K562 (cell line): ENCODE data around the gene KIF20B. TPM values are rescaled to one million over a fixed set of nuclear protein-coding genes. Genes with fewer than 3 reads are reported as not detected.

Experiments used
- ATAC-seq: fragments of 200-7000 bp; cut with Tn5 transposase; 3 replicates; pipeline ENCODE4 v1.9.1; 2020; ENCODE audit warnings: moderate library complexity
- BruUV-seq: library from RNA; stranded (reverse); fragments of 400-500 nt; replicated peaks from 2 replicates; lab custom pipeline; 2021; lab: Mats Ljungman, UMichigan
- CTCF ChIA-PET: fragments of 300-600 bp; formaldehyde crosslinking; extraction: SDS; loops from one replicate; lab custom pipeline; 2021; ENCODE audit warnings: low intra/inter-chr PET ratio; lab: Yijun Ruan, JAX
- POLR2A ChIA-PET: fragments of 300-600, 350-650 bp; sonication (Branson Sonifier 250); formaldehyde crosslinking; extraction: SDS; loops from one replicate; lab custom pipeline; 2021; ENCODE audit warnings: antibody characterized with exemption, inconsistent platforms; lab: Yijun Ruan, JAX
- DNase-seq, 4 experiments: peaks; one replicate each; pipeline versions ENCODE4 v3.0.0 to v3.0.0-alpha.2; 2011 to 2018; ENCODE audit warnings: low spot score in 3 of 4, mixed read lengths in 3 of 4; ENCODE audit errors: extremely low read depth in 1 of 4
- FAIRE-seq: peaks from 2 replicates; lab custom pipeline; 2011; peaks lifted over from hg19 to GRCh38; lab: Jason Lieb, UNC
- H2AFZ ChIP-seq: 2 replicates; pipeline ENCODE4 v1.6.0; 2011; ENCODE audit warnings: low read depth, low read length, control low read depth, inconsistent platforms
- H3K27ac ChIP-seq: fragments of 200-600 bp; 3 replicates; pipeline ENCODE4 v1.8.0; 2011; ENCODE audit warnings: low read depth, mild to moderate bottlenecking, control low read depth, inconsistent platforms, low read length, moderate library complexity, mixed read lengths; ENCODE audit errors: extremely low read depth
- H3K27me3 ChIP-seq, 2 experiments: fragments of 300-600 bp in 1 of 2; 2 replicates in 1 of 2; 3 replicates in 1 of 2; pipeline versions ENCODE4 v1.6.0 to v1.8.0; 2011; ENCODE audit warnings: inconsistent platforms in 2 of 2, low read length in 2 of 2, mild to moderate bottlenecking in 1 of 2, mixed read lengths in 1 of 2, moderate library complexity in 1 of 2; ENCODE audit not compliant: control insufficient read depth in 2 of 2, insufficient read depth in 2 of 2
- H3K36me3 ChIP-seq: fragments of 300-600 bp; 3 replicates; pipeline ENCODE4 v1.8.0; 2011; ENCODE audit warnings: mild to moderate bottlenecking, low read length, inconsistent platforms; ENCODE audit not compliant: control insufficient read depth, insufficient read depth
- H3K4me1 ChIP-seq, 2 experiments: fragments of 200-600 bp in 1 of 2; replicated peaks in 1 of 2; 2 replicates in 1 of 2; 3 replicates in 1 of 2; pipeline versions ENCODE4 v1.5.1 to v1.8.0; 2011; ENCODE audit warnings: inconsistent platforms in 2 of 2, low read length in 2 of 2, mild to moderate bottlenecking in 1 of 2, mixed read lengths in 1 of 2, moderate library complexity in 1 of 2; ENCODE audit not compliant: control insufficient read depth in 2 of 2, insufficient read depth in 2 of 2
- H3K4me2 ChIP-seq: 2 replicates; pipeline ENCODE4 v1.6.1; 2011; ENCODE audit warnings: low read length, control low read depth, inconsistent platforms, mixed read lengths; ENCODE audit not compliant: insufficient read depth
- H3K4me3 ChIP-seq: fragments of 200-600 bp; sonication (generic), shearing (Covaris generic); 2 replicates; pipeline ENCODE4 v1.5.1; 2016; ENCODE audit warnings: control low read depth, inconsistent platforms
- H3K79me2 ChIP-seq: fragments of 200-600 bp; 3 replicates; pipeline ENCODE4 v1.8.0; 2011; ENCODE audit warnings: low read length, inconsistent platforms; ENCODE audit not compliant: control insufficient read depth, insufficient read depth
- H3K9ac ChIP-seq, 2 experiments: 2 replicates each; pipeline versions ENCODE4 v1.6.0 to v1.6.1; 2011; ENCODE audit warnings: low read depth in 2 of 2, low read length in 2 of 2, control low read depth in 1 of 2, inconsistent platforms in 1 of 2, mild to moderate bottlenecking in 1 of 2, mixed read lengths in 1 of 2; ENCODE audit not compliant: insufficient read depth in 1 of 2
- H3K9me1 ChIP-seq: one replicate; pipeline ENCODE4 v1.6.0; 2011; ENCODE audit warnings: inconsistent platforms, mild to moderate bottlenecking, low read length, moderate library complexity; ENCODE audit not compliant: control insufficient read depth, insufficient read depth
- H3K9me3 ChIP-seq: replicated peaks from 2 replicates; pipeline ENCODE4 v1.5.1; 2011; ENCODE audit warnings: low read depth, low read length, inconsistent platforms; ENCODE audit not compliant: control insufficient read depth, insufficient read depth
- H4K20me1 ChIP-seq: replicated peaks from 2 replicates; pipeline ENCODE4 v1.6.1; 2011; ENCODE audit warnings: low read length, inconsistent platforms, mixed read lengths; ENCODE audit not compliant: control insufficient read depth, insufficient read depth
- DEAF1 ChIP-seq: fragments of 450-650 bp; formaldehyde crosslinking; IDR thresholded peaks from 2 replicates; pipeline ENCODE4 v1.4.0; 2020; ENCODE audit warnings: mild to moderate bottlenecking, moderate library complexity
- EZH2 ChIP-seq: IDR thresholded peaks from 2 replicates; pipeline ENCODE4 v1.6.1; 2012; ENCODE audit warnings: low read depth, mild to moderate bottlenecking, inconsistent platforms, low read length, borderline replicate concordance
- HNRNPL ChIP-seq: fragments of 200-400 bp; formaldehyde crosslinking; IDR thresholded peaks from 2 replicates; pipeline ENCODE4 v1.6.1; 2017; ENCODE audit warnings: low read depth, mild to moderate bottlenecking, low read length
- KDM2B ChIP-seq: fragments of 250-450 bp; sonication (Bioruptor Pico); IDR thresholded peaks from 2 replicates; pipeline ENCODE4 v1.8.0; 2021; ENCODE audit warnings: mild to moderate bottlenecking, moderate library complexity
- MCM7 ChIP-seq, 2 experiments: fragments of 450-650 bp; IDR thresholded peaks; 2 replicates each; pipeline ENCODE4 v1.6.1; 2016 to 2018
- MTA2 ChIP-seq: fragments of 450-650 bp; IDR thresholded peaks from 2 replicates; pipeline ENCODE4 v1.6.1; 2016; ENCODE audit warnings: low read depth
- NFXL1 ChIP-seq: fragments of 450-650 bp; formaldehyde crosslinking; IDR thresholded peaks from 2 replicates; pipeline ENCODE4 v1.4.0; 2021; ENCODE audit warnings: mild to moderate bottlenecking
- PTTG1 ChIP-seq: fragments of 450-650 bp; IDR thresholded peaks from 2 replicates; pipeline ENCODE4 v1.6.1; 2016; ENCODE audit warnings: low read depth, mild to moderate bottlenecking, missing genetic modification characterization, missing compliant biosample characterization
- XRCC3 ChIP-seq: fragments of 450-650 bp; IDR thresholded peaks from 2 replicates; pipeline ENCODE4 v1.6.1; 2017; ENCODE audit warnings: mild to moderate bottlenecking, moderate library complexity
- ZBED1 ChIP-seq: IDR thresholded peaks from 2 replicates; pipeline ENCODE4 v1.6.1; 2014
- WGBS: fragments of 100-300 bp; shearing (Covaris generic); methylation state at CpG from one replicate; pipeline ENCODE4 v1.1.6; 2016; ENCODE audit warnings: low coverage, mixed read lengths; ENCODE audit not compliant: insufficient coverage; ENCODE audit errors: missing lambda C conversion rate; 5-methylcytosine and 5-hydroxymethylcytosine counted together
- in situ Hi-C: fragments of 300-500 bp; cut with MboI; formaldehyde crosslinking; loops from 4 replicates; pipeline ENCODE4 v1.15.0; 2018; ENCODE audit warnings: inconsistent platforms, mixed read lengths
- intact Hi-C: fragments of 100-400 bp; cut with micrococcal nuclease; formaldehyde crosslinking; loops from 2 replicates; pipeline ENCODE4 v1.14.2; 2022
- polyA plus RNA-seq, 8 experiments: library from polyadenylated mRNA; depleted of rRNA in 4 of 8; stranded (reverse) in 5 of 8; unstranded in 3 of 8; fragments of >200 nt; fragmentation: Nextera tagmentation in 2 of 8; fragmentation: Illumina TruSeq in 1 of 8; extraction: Ambion mirVana in 2 of 8; extraction: Trizol in 1 of 8; gene quantifications; 2 replicates each; pipeline versions ENCODE4 v1.2.1 to v1.2.3, GENCODE V29; 2011 to 2014; ENCODE audit warnings: inconsistent platforms in 1 of 8, missing spikeins in 1 of 8
- total RNA-seq, 7 experiments: library from RNA; depleted of rRNA in 6 of 7; stranded (reverse); fragments of >200 nt in 6 of 7; fragmentation: Illumina TruSeq in 2 of 7; extraction: Trizol in 2 of 7; gene quantifications; 2 replicates each; pipeline versions ENCODE4 v1.2.1 to v1.2.3, GENCODE V29; 2011 to 2021; ENCODE audit warnings: low replicate concordance in 1 of 7

The KIF20B gene
- total and polyA plus RNA-seq, 9 of the 15 experiments (the other 6 are each of a cell fraction or from before 2014, with no cell fraction given), result 18.6 to 56.5 (median 32.9) TPM

GRCh38 chr10:89734616-89735015, 33.2 kb downstream of the KIF20B start:
- no peak overlapping the region for H3K4me3 ChIP-seq
- ATAC-seq (no peak), FAIRE-seq (no peak), DNase-seq (no peak)
- in situ Hi-C loops, result no loop called here
- H3K27ac ChIP-seq, result no peak overlapping the region
- no peak overlapping the region for H3K9ac ChIP-seq
- 86% methylated on average over 3 of the region's 3 CpGs for WGBS
- no peaks in the 10 kb centered on the region for H3K79me2 ChIP-seq
- no peaks in the 10 kb centered on the region for H3K4me1 ChIP-seq
- POLR2A ChIA-PET, result no interaction called here
- no TSS peak for BruUV-seq
- CTCF ChIA-PET, result no interaction called here
- TF ChIP-seq MCM7 (IDR thresholded peaks at IDR 0.05) (no peak), EZH2 (no peak), NFXL1 (CRISPR knock-in tag) (no peak), PTTG1 (tag) (no peak), MTA2 (no peak), ZBED1 (no peak), KDM2B (CRISPR knock-in tag) (no peak), DEAF1 (no peak), HNRNPL (no peak), XRCC3 (no peak)
- intact Hi-C loops, result no loop called here
- H4K20me1 ChIP-seq, result no peaks in the 10 kb centered on the region
- H3K9me3 ChIP-seq, result no peaks in the 10 kb centered on the region
- no peak overlapping the region for H2AFZ ChIP-seq
- no peaks in the 10 kb centered on the region for H3K9me1 ChIP-seq
- H3K4me2 ChIP-seq, result no peak overlapping the region
- peaks cover 76% of the 10 kb centered on the region for H3K36me3 ChIP-seq
- H3K27me3 ChIP-seq, result no peaks in the 10 kb centered on the region
